NCI-H345 treated with DMSO at 0.1 percent for 48 hours (cell line): Measurements from ENCODE around the gene F11.
"Not testable (repeated sequence)": the region's sequence is repeated elsewhere in the genome, so short reads cannot be mapped to it uniquely, and the experiment has no call there.

Experiments
- DNase-seq: peaks from one replicate; lab custom pipeline; 2025; ENCODE audit not compliant: unreplicated experiment; lab: John Stamatoyannopoulos, UW

Gene F11

GRCh38 chr4:186249785-186250754, 15.9 kb upstream of the F11 start:
- no peak for DNase-seq

GRCh38 chr4:186250760-186251159, 15.2 kb upstream of the F11 start:
- DNase-seq: no peak

GRCh38 chr4:186255122-186255521, 10.9 kb upstream of the F11 start:
- no peak for DNase-seq

GRCh38 chr4:186258216-186258811, 7.7 kb upstream of the F11 start:
- no peak for DNase-seq

- no peak for DNase-seq
Observed at GRCh38 chr4:186260117-186260503, 5.9 kb upstream of the F11 start.

GRCh38 chr4:186260504-186261448, 5.2 kb upstream of the F11 start:
- DNase-seq: no peak

GRCh38 chr4:186264660-186265059, 1.3 kb upstream of the F11 start:
- no peak for DNase-seq

- not testable (repeated sequence) for DNase-seq
Observed at GRCh38 chr4:186265250-186265649, 739 bp upstream of the F11 start.

GRCh38 chr4:186266729-186267456, 904 bp downstream of the F11 start:
- no peak for DNase-seq

- no peak for DNase-seq
Observed at GRCh38 chr4:186271081-186271678, 5.2 kb downstream of the F11 start.

GRCh38 chr4:186272699-186273391, 6.9 kb downstream of the F11 start:
- no peak for DNase-seq

- DNase-seq: not testable (repeated sequence)
Observed at GRCh38 chr4:186273392-186273789, 7.4 kb downstream of the F11 start.

GRCh38 chr4:186283311-186283710, 17.3 kb downstream of the F11 start:
- no peak for DNase-seq

GRCh38 chr4:186285147-186285546, 19.2 kb downstream of the F11 start:
- DNase-seq: no peak

GRCh38 chr4:186286581-186286980, 20.6 kb downstream of the F11 start:
- DNase-seq: no peak

- DNase-seq: no peak
Observed at GRCh38 chr4:186291256-186291890, 25.4 kb downstream of the F11 start.

GRCh38 chr4:186294160-186294559, 28.2 kb downstream of the F11 start:
- no peak for DNase-seq

- DNase-seq: no peak
Observed at GRCh38 chr4:186296481-186296880, 30.5 kb downstream of the F11 start.

GRCh38 chr4:186297013-186297645, 31.1 kb downstream of the F11 start:
- peak; percentile 35 for DNase-seq
